ENCODE data around the gene PHACTR2. TPM values are rescaled to one million over a fixed set of nuclear protein-coding genes. Genes with fewer than 3 reads are reported as not detected.

The PHACTR2 gene
- total and polyA plus RNA-seq, 10 of the 15 experiments (the other 5 are each of a cell fraction or from before 2014, with no cell fraction given), result 1.4 to 19.1 (median 5.3) TPM

DNA sequence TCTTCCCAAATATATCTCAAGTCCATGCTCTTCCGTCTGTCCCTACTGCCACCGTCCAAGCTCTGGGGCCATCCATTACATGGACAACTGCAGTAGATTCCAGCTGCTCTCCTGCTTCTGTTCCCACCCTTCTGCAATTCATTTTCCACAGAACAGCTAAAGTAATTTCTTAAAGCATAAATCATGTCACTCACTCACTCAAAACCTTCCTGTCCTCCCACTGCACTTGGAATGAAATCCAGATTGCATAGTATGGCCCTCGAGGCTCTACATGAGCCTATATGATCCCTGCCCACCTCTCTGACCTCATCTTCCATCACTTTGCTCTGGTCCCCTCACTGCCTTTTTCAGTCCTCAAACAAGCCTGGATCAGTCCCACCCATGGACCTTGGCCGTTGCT lies 10.9 kb downstream of the PHACTR2 start (continued):
- no peak for TF ChIP-seq ZNF384 (IDR thresholded peaks at IDR 0.05; ENCODE audit: borderline replicate concordance, low read depth, low read length)
- no peak for TF ChIP-seq CREB1 (IDR thresholded peaks at IDR 0.05; ENCODE audit: low read depth)
- TF ChIP-seq SMAD5 (IDR thresholded peaks at IDR 0.05; ENCODE audit: low read depth), result no peak
- TF ChIP-seq SUPT20H (IDR thresholded peaks at IDR 0.05; ENCODE audit: borderline replicate concordance, control insufficient read depth, low read depth, low read length), result no peak
- TF ChIP-seq RAD51 (IDR thresholded peaks at IDR 0.05), result no peak

DNA sequence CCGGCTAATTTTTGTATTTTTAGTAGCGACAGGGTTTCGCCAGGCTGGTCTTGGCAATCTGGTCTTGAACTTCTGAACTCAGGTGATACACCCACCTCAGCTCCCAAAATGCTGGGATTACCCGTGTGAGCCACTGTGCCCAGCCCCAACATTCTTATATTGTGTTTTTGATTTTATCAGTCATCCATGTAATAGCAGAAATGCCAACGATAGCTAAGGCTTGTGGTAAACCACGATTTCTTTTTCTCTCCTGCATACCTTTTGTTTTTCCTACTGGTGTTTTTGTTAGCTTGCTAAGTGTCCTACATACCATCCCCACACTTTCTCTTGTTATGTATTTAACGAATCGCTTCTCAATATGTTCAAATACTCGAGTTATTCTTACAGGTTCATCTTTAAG lies 12.1 kb downstream of the PHACTR2 start:
- no peak overlapping the region for H3K9ac ChIP-seq (ENCODE audit: control insufficient read depth, insufficient read depth, low read length)
- in situ Hi-C loops (cut with MboI), result no loop called here
- no peaks in the 10 kb centered on the region for H3K9me3 ChIP-seq (replicated peaks; ENCODE audit: control insufficient read depth, insufficient read depth, low read length)
- BruUV-seq (replicated peaks), result no TSS peak
- ChIA-PET RAD21 (ENCODE audit: unreplicated experiment) (no interaction called here), CTCF (interaction anchor here (0.6 kb wide), 1 partner anchor 208 kb away, joined by 3 read pairs; no protein-coding TSS in a partner anchor), POLR2A (no interaction called here), SMC1A (ENCODE audit: uncharacterized antibody, unreplicated experiment) (interaction anchor here (1.0 to 1.1 kb wide), 2 partner anchors 20 to 60 kb away, joined by 3 read pairs; no protein-coding TSS in a partner anchor)
- TF ChIP-seq PBX3 (IDR thresholded peaks at IDR 0.05; ENCODE audit: insufficient replicate concordance, low read depth, low read length) (no peak), SRF (IDR thresholded peaks at IDR 0.05; ENCODE audit: low read depth in 2 of 2, low read length in 2 of 2) (no peak), ELK1 (IDR thresholded peaks at IDR 0.05; ENCODE audit: low read depth, low read length) (no peak), BACH1 (IDR thresholded peaks at IDR 0.05; ENCODE audit: borderline replicate concordance) (no peak), ATF7 (IDR thresholded peaks at IDR 0.05; ENCODE audit: low read depth) (no peak)
- WGBS (ENCODE audit: insufficient coverage, insufficient replicate concordance, low lambda C conversion rate, missing lambda C conversion rate), result 42% methylated on average over 9 of the region's 9 CpGs
- H3K36me3 ChIP-seq (ENCODE audit: control insufficient read depth in 2 of 2, insufficient read depth in 2 of 2, low read length in 1 of 2), result no peaks in the 10 kb centered on the region
- DNase-seq (ENCODE audit: low read depth, low spot score) (no peak), ATAC-seq (no peak), FAIRE-seq (no peak)
- no peak overlapping the region for H2AFZ ChIP-seq (ENCODE audit: control insufficient read depth, low read depth, low read length)
- intact Hi-C loops (cut with micrococcal nuclease; ENCODE audit: unreplicated experiment), result no loop called here
- H3K27ac ChIP-seq (ENCODE audit: control insufficient read depth, insufficient read depth), result no peak overlapping the region
- no peaks in the 10 kb centered on the region for H3K79me2 ChIP-seq (ENCODE audit: control insufficient read depth, insufficient read depth, low read length)
- H4K20me1 ChIP-seq (ENCODE audit: control insufficient read depth, insufficient read depth), result no peaks in the 10 kb centered on the region
- no peaks in the 10 kb centered on the region; a peak in 1 of 4 replicates for H3K27me3 ChIP-seq (replicated peaks in 1 of 2; ENCODE audit: control insufficient read depth in 2 of 2, insufficient read depth in 2 of 2, low read length in 1 of 2)
- H3K4me1 ChIP-seq (ENCODE audit: control insufficient read depth, insufficient read depth, low read length), result no peaks in the 10 kb centered on the region
- no peak overlapping the region for H3K4me3 ChIP-seq
- no peak overlapping the region for H3K4me2 ChIP-seq (ENCODE audit: control insufficient read depth, insufficient read depth)
